Skeletal muscle tissue (tissue), 4 donors: ENCODE measurements around the gene ECHDC1. TPM values are rescaled to one million over a fixed set of nuclear protein-coding genes. Genes with fewer than 3 reads are reported as not detected.

Source experiments
- H3K27ac ChIP-seq: one replicate; pipeline ENCODE4 v1.7.0; 2013; ENCODE audit warnings: mild to moderate bottlenecking, low read depth, low read length, inconsistent platforms
- H3K27me3 ChIP-seq, 3 donors: one replicate each; pipeline ENCODE4 v1.7.0; 2013; ENCODE audit warnings: low read length in 3 of 3; ENCODE audit not compliant: control insufficient read depth in 3 of 3, insufficient read depth in 3 of 3
- H3K36me3 ChIP-seq, 3 donors: one replicate each; pipeline ENCODE4 v1.7.0; 2013; ENCODE audit warnings: low read length in 3 of 3; ENCODE audit not compliant: control insufficient read depth in 3 of 3, insufficient read depth in 3 of 3
- H3K4me1 ChIP-seq, 3 donors: one replicate each; pipeline ENCODE4 v1.7.0; 2013; ENCODE audit warnings: low read length in 3 of 3, mild to moderate bottlenecking in 3 of 3; ENCODE audit not compliant: control insufficient read depth in 3 of 3, insufficient read depth in 3 of 3
- H3K4me3 ChIP-seq, 3 donors: one replicate each; pipeline ENCODE4 v1.7.0; 2013; ENCODE audit warnings: low read length in 3 of 3
- H3K9ac ChIP-seq, 3 donors: one replicate each; pipeline ENCODE4 v1.7.0; 2013; ENCODE audit warnings: low read length in 3 of 3, mild to moderate bottlenecking in 3 of 3, moderate library complexity in 2 of 3, low read depth in 1 of 3
- H3K9me3 ChIP-seq, 3 donors: one replicate each; pipeline ENCODE4 v1.7.0; 2013; ENCODE audit warnings: low read length in 3 of 3; ENCODE audit not compliant: control insufficient read depth in 3 of 3
- total RNA-seq: library from RNA; depleted of rRNA; stranded (reverse); fragments of >200 nt; gene quantifications from one replicate; pipeline ENCODE4 v1.2.3, GENCODE V29; 2014
- donor health status: Osteomylitis.

ECHDC1 gene
- total RNA-seq, 1 donor from 2014 or later: 36.0 TPM

DNA sequence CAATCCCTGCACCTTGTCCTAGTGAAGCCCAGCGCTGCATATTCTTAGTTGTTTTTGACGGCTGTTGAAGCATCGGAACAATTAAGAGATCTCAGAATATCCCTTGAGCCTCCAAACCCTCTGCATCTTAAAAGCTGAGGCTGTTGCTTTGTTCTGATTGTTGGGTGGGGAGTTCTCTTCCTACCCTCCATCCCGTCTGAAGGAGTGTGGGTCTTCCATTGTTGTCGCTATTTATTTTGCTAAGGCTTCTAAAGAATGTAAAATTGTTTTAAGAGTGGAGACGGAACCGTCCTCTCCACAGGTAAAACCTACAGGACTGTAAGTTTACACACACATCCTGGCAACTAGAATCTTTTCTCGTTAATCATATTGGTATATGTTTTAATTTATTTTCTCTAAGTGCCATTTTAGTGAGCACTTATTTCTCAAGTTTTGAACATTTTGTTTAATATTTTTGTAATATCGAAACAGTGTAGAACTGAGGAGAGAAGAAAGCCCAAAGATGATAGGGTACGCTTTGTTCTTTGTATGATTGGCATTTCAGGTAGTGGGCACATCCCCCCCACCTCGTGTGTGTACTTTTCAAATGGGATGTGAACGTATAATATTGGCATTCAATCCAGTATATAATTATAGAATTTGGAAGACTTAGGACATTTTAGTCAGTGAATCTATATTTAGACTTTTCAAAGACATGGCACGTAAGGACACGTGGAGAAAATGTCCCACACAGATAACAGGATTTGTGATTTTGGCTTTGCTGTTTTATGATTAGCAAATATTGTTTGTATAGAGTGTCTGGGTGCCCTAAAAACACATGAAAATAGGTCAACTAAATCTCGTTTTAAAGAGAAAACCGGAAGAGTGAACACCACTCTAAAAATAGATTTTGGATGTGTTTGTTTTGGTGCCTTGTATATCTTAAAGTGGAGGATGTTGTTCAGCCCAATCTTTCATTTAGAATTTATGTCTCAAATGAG lies 75.5 kb downstream of the ECHDC1 start:
- H3K4me1 ChIP-seq: peaks cover 6 to 17% (median 10%) of the 10 kb centered on the region in 3 donors
- H3K27ac ChIP-seq: peak overlapping the region; percentile 99
- peak overlapping the region; percentile 90 to 96 (median 92) for H3K4me3 ChIP-seq
- no peaks in the 10 kb centered on the region for H3K9me3 ChIP-seq
- H3K36me3 ChIP-seq: peaks cover 0 to 4% (median 0%) of the 10 kb centered on the region in 3 donors
- peak overlapping the region; percentile 98 to 99 (median 99) for H3K9ac ChIP-seq
- no peaks in the 10 kb centered on the region for H3K27me3 ChIP-seq

DNA sequence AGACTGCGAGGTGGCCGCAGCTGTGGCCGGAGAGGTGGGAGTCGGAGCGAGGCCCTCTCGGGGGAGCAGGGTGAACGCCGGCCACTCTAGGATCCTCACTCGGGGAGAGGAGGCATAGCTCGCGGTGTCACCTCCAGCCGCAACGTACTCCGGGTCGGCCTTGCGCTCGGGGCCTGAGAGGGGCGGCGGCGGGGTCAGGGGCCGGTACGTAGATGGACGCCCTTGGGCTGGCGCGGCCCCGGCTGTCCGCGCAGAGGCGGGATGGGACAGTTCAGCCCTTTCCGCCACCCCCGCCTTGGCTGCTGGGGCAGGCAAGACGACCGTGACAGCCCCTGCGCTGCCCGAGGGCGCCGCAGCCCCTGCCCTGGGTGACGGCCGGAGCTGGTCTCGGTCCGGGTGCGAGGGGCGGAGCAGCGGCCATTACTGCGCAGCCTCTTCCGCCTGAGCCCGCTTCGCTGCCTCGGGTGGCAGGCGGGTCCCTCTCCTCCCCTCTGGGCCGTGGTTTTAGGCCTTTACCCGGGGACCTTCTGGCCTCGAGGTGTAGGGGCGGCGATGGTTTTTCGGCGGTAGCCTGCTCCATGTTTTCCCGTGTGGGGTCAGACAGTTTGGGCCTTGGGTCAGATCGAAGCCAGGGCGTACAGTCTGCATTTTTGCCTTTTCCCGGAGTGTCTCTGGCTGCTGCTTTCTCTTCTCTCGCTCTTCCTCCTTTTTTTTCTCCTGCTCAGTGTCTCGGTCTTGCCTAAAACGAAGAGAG lies 76.3 kb downstream of the ECHDC1 start:
- Histone ChIP-seq H3K4me3 (peak overlapping the region; percentile 90 to 96 (median 92)), H3K27ac (peak overlapping the region; percentile 99), H3K36me3 (peaks cover 0 to 4% (median 0%) of the 10 kb centered on the region in 3 donors), H3K4me1 (peaks cover 0 to 14% (median 3%) of the 10 kb centered on the region in 3 donors), H3K9me3 (no peaks in the 10 kb centered on the region), H3K27me3 (no peaks in the 10 kb centered on the region), H3K9ac (peak overlapping the region; percentile 98 to 99 (median 99))

- Histone ChIP-seq H3K9me3 (no peaks in the 10 kb centered on the region), H3K36me3 (peaks cover 0 to 4% (median 0%) of the 10 kb centered on the region in 3 donors), H3K4me1 (peaks cover 0 to 12% (median under 1%) of the 10 kb centered on the region in 3 donors), H3K4me3 (peak within 1 kb of the TSS; percentile 90 to 96 (median 92)), H3K27ac (peak within 1 kb of the TSS; percentile 99), H3K9ac (peak within 1 kb of the TSS; percentile 98 to 99 (median 99)), H3K27me3 (no peaks in the 10 kb centered on the region)
Observed at GRCh38 chr6:127266178-127266891, 77.1 kb downstream of the ECHDC1 start, which contains the start of gene RNF146. TSS of gene RNF146 (plus strand) at chr6:127266864. CDS start at chr6:127280339, 13,475 bp downstream.

DNA sequence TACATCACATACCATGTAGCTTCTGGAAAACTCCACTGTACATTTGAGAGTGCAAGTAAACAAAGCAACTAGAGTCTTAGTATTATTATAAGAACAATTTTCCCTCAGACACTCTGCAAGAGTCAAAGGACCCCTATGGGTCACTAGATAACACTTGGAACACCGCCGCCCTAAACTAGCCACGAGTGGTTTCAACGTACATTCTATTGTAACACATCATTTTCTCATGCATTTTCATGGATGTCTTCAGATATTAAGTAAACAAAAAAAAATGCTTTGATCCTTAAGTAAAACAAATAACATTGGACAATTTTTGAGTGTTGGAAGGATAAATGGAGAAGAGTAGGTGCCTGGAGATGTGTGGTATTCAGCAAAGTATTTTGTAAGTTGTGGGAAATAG lies 79.9 kb downstream of the ECHDC1 start:
- Histone ChIP-seq H3K27ac (no peak overlapping the region), H3K36me3 (peaks cover 0 to 4% (median 0%) of the 10 kb centered on the region in 3 donors)

DNA sequence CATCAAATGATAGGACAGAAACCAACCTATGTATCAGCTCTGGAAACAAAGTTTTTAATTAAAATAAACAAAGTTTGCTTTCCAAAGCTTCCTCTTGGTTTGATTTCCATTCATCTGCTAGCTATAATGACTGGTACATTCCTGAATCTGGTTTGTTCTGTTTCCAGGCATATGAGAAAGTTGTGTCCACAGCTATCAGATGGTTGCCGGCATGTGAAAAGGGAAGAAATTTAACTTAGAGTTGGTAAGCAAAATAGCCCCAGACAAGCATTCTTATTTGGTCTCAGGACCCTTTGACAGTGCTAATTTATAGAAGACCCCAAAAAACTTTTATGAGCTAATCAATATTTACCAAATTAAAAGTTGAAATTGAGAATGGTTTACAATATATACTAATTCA lies 80.5 kb downstream of the ECHDC1 start:
- peaks cover 0 to 4% (median 0%) of the 10 kb centered on the region in 3 donors for H3K36me3 ChIP-seq
- no peak overlapping the region for H3K9ac ChIP-seq
- no peak overlapping the region for H3K27ac ChIP-seq
- H3K4me3 ChIP-seq: no peak overlapping the region
- no peaks in the 10 kb centered on the region for H3K27me3 ChIP-seq
- H3K4me1 ChIP-seq: peaks cover 0 to 2% (median 0%) of the 10 kb centered on the region in 3 donors
- no peaks in the 10 kb centered on the region for H3K9me3 ChIP-seq

More for the DNA sequence above, 79.9 kb downstream of the ECHDC1 start:
- no peak overlapping the region for H3K4me3 ChIP-seq
- H3K4me1 ChIP-seq: peaks cover 0 to 2% (median 0%) of the 10 kb centered on the region in 3 donors
- H3K9me3 ChIP-seq: no peaks in the 10 kb centered on the region
- H3K9ac ChIP-seq: no peak overlapping the region
- H3K27me3 ChIP-seq: no peaks in the 10 kb centered on the region

DNA sequence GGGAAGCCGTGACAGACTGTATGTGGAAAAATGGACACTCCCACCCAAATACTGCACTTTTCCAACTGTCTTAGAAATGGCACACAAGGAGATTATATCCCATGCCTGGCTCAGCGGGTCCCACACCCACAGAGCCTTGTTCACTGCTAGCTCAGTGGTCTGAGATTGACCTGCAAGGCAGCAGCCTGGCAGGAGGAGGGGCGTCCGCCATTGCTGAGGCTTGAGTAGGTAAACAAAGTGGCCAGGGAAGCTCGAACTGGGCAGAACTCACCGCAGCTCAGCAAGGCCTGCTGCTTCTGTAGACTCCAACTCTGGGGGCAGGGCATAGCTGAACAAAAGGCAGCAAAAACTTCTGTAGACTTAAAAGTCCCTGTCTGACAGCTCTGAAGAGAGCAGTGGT lies 88.1 kb downstream of the ECHDC1 start:
- H3K4me3 ChIP-seq: no peak overlapping the region
- no peak overlapping the region for H3K9ac ChIP-seq
- H3K9me3 ChIP-seq: no peaks in the 10 kb centered on the region
- no peaks in the 10 kb centered on the region for H3K27me3 ChIP-seq
- no peaks in the 10 kb centered on the region for H3K4me1 ChIP-seq
- no peaks in the 10 kb centered on the region for H3K36me3 ChIP-seq
- H3K27ac ChIP-seq: no peak overlapping the region

DNA sequence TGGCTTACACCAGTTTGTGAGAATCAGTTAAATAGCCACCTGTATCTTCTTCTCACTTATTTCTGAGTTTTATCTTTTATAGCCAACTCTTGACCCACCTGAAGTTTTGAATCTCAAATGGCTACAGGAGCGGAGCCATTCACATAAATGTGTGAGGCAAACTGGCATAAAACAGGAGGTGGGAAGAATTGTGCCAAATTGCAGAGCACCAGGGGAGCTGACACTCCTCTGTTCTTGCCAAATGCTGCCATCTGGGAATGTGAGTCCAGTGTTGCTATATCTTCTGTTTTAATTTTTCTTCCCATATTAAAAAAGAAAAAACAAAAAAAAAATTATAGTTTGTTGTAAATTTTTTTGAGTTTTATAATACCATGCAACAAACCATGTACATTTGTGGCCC lies 93.8 kb downstream of the ECHDC1 start:
- H3K4me3 ChIP-seq: no peak overlapping the region
- no peaks in the 10 kb centered on the region for H3K36me3 ChIP-seq
- H3K4me1 ChIP-seq: no peaks in the 10 kb centered on the region
- no peaks in the 10 kb centered on the region for H3K9me3 ChIP-seq
- H3K27me3 ChIP-seq: no peaks in the 10 kb centered on the region
- H3K9ac ChIP-seq: no peak overlapping the region
- H3K27ac ChIP-seq: no peak overlapping the region

DNA sequence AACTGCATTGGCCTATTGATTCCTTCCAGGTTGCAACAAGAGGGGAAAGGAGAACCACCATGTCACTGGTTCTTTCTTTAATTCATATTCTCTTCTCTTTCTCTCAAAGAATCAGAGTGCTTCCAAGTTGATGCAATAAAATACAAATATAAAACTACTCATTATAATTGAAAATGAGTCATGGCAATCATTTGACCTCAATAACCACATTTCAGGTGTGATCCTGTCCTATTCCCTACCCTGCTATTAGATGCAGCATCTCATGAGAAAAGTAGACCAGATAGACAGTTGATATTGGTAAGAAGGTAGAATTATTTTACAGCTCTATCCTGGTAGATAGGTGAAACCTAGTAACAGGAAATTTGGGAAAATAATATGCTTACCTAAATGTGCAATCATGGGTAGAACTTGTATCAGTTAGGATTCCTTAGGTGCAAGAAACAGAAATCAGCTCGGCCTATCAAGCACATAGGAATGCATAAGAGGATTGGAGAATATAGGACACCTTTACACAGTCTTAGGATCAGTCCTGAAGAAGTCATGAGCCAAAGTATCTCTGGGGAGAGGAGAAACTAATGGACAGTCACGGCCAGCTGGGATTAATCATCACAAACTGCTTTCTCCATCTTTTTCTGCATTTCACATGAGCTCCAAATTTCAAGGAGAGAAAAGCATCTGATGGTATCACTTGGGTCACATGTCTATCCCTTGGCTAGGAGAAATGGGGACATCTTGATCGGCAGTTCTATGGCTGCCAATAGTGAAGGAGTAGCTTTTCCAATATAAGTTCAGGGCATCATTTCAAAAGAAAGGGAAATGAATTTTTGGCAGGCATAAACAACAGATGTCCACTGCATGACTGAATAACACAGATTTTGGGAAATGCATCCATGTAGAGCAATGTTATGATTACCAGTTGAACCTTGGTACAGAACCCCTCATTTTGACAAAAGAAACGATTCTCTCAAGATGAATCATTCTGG lies 96.0 kb downstream of the ECHDC1 start:
- Histone ChIP-seq H3K4me3 (no peak overlapping the region), H3K27me3 (no peaks in the 10 kb centered on the region), H3K4me1 (no peaks in the 10 kb centered on the region), H3K36me3 (no peaks in the 10 kb centered on the region), H3K9ac (no peak overlapping the region), H3K27ac (no peak overlapping the region), H3K9me3 (no peaks in the 10 kb centered on the region)
